GM23338 (cell line): ENCODE data around the gene C14orf180. TPM values are rescaled to one million over a fixed set of nuclear protein-coding genes. Genes with fewer than 3 reads are reported as not detected.

Experiments used
- ATAC-seq: fragments of 200-7000 bp; cut with Tn5 transposase; 3 replicates; pipeline ENCODE4 v1.9.1; 2020
- DNase-seq: peaks from one replicate; pipeline ENCODE4 v3.0.0-alpha.2; 2015; ENCODE audit warnings: low spot score
- H2AFZ ChIP-seq: fragments of 200-600 bp; sonication (generic); 2 replicates; pipeline ENCODE4 v1.8.0; 2016; ENCODE audit warnings: antibody characterized with exemption, mild to moderate bottlenecking, moderate library complexity
- H3F3A ChIP-seq: fragments of 200-600 bp; sonication (generic); replicated peaks from 2 replicates; pipeline ENCODE4 v1.8.0; 2017; ENCODE audit warnings: antibody characterized with exemption, mixed run types, low read depth
- H3K27ac ChIP-seq: fragments of 200-600 bp; sonication (generic); 2 replicates; pipeline ENCODE4 v1.6.1; 2016; ENCODE audit warnings: low read depth
- H3K27me3 ChIP-seq: fragments of 200-600 bp; sonication (generic); 2 replicates; pipeline ENCODE4 v1.8.0; 2016; ENCODE audit warnings: mild to moderate bottlenecking, mixed run types, moderate library complexity; ENCODE audit not compliant: insufficient read depth
- H3K36me3 ChIP-seq: fragments of 200-600 bp; sonication (generic); 2 replicates; pipeline ENCODE4 v1.8.0; 2016; ENCODE audit warnings: mild to moderate bottlenecking; ENCODE audit not compliant: insufficient read depth
- H3K4me1 ChIP-seq: fragments of 200-600 bp; sonication (generic); 2 replicates; pipeline ENCODE4 v1.8.0; 2016; ENCODE audit warnings: mild to moderate bottlenecking, moderate library complexity; ENCODE audit not compliant: insufficient read depth
- H3K4me2 ChIP-seq: fragments of 200-600 bp; sonication (generic); 2 replicates; pipeline ENCODE4 v1.7.1; 2017; ENCODE audit warnings: mixed run types
- H3K4me3 ChIP-seq: fragments of 200-600 bp; sonication (generic); 2 replicates; pipeline ENCODE4 v1.6.1; 2016; ENCODE audit warnings: mixed run types
- H3K79me2 ChIP-seq: fragments of 200-600 bp; sonication (generic); replicated peaks from 2 replicates; pipeline ENCODE4 v1.8.0; 2017; ENCODE audit warnings: mild to moderate bottlenecking; ENCODE audit not compliant: insufficient read depth
- H3K9me2 ChIP-seq: fragments of 200-600 bp; sonication (generic); 2 replicates; pipeline ENCODE4 v1.8.0; 2017; ENCODE audit not compliant: insufficient read depth
- H4K20me1 ChIP-seq: fragments of 200-600 bp; sonication (generic); replicated peaks from 2 replicates; pipeline ENCODE4 v1.8.0; 2017; ENCODE audit warnings: mild to moderate bottlenecking; ENCODE audit not compliant: insufficient read depth
- H3K27ac Mint-ChIP-seq: 2 replicates; pipeline ENCODE4 v1.8.0; 2020; ENCODE audit warnings: inconsistent platforms, mild to moderate bottlenecking, moderate library complexity, mixed read lengths
- H3K27me3 Mint-ChIP-seq: 3 replicates; pipeline ENCODE4 v1.8.0; 2022; ENCODE audit warnings: low read depth, mild to moderate bottlenecking, moderate library complexity, mixed read lengths, inconsistent platforms; ENCODE audit not compliant: insufficient read depth, poor library complexity
- H3K36me3 Mint-ChIP-seq: 3 replicates; pipeline ENCODE4 v1.8.0; 2021; ENCODE audit warnings: low read depth, mild to moderate bottlenecking, inconsistent platforms, moderate library complexity, mixed read lengths
- H3K4me1 Mint-ChIP-seq: 3 replicates; pipeline ENCODE4 v1.8.0; 2020; ENCODE audit warnings: mild to moderate bottlenecking, inconsistent platforms, mixed read lengths
- H3K4me3 Mint-ChIP-seq: 3 replicates; pipeline ENCODE4 v1.8.0; 2021; ENCODE audit warnings: moderate library complexity, mild to moderate bottlenecking, inconsistent platforms, mixed read lengths
- H3K9me3 Mint-ChIP-seq: 3 replicates; pipeline ENCODE4 v1.8.0; 2020; ENCODE audit warnings: moderate library complexity, mild to moderate bottlenecking, inconsistent platforms, mixed read lengths
- CREB1 ChIP-seq: fragments of 250-450 bp; sonication (Bioruptor Pico); IDR thresholded peaks from 2 replicates; pipeline ENCODE4 v1.5.0; 2020; ENCODE audit warnings: low read depth, mild to moderate bottlenecking, moderate library complexity
- CTCF ChIP-seq, 2 experiments: fragments of 200-600 bp in 1 of 2; sonication (generic) in 1 of 2; conservative IDR thresholded peaks; 2 replicates each; pipeline versions ENCODE4 v1.5.1 to v1.6.1; 2016 to 2017; ENCODE audit warnings: antibody characterized with exemption in 2 of 2, low read depth in 2 of 2, mild to moderate bottlenecking in 2 of 2, moderate library complexity in 1 of 2
- NANOG ChIP-seq: IDR thresholded peaks from 2 replicates; pipeline ENCODE4 v1.6.1; 2016; ENCODE audit warnings: antibody characterized with exemption, borderline replicate concordance
- POLR2AphosphoS5 ChIP-seq: IDR thresholded peaks from 2 replicates; pipeline ENCODE4 v1.6.1; 2016; ENCODE audit warnings: antibody characterized with exemption, low read depth
- STAT1 ChIP-seq: IDR thresholded peaks from one replicate; pipeline ENCODE4 v1.6.1; 2016; ENCODE audit warnings: antibody characterized with exemption; ENCODE audit not compliant: unreplicated experiment
- ZNF114 ChIP-seq: fragments of 250-450 bp; sonication (Bioruptor Pico); IDR thresholded peaks from 2 replicates; pipeline ENCODE4 v1.5.0; 2020; ENCODE audit warnings: mild to moderate bottlenecking, moderate library complexity
- ZNF331 ChIP-seq: fragments of 250-450 bp; sonication (Bioruptor Pico); IDR thresholded peaks from 2 replicates; pipeline ENCODE4 v1.5.0; 2020; ENCODE audit warnings: low read depth, mild to moderate bottlenecking, moderate library complexity
- ZNF462 ChIP-seq: fragments of 250-450 bp; sonication (Bioruptor Pico); IDR thresholded peaks from 2 replicates; pipeline ENCODE4 v1.5.0; 2020; ENCODE audit warnings: mild to moderate bottlenecking, moderate library complexity
- polyA plus RNA-seq: library from polyadenylated mRNA; unstranded; fragments of >200 nt; fragmentation: Nextera tagmentation; extraction: Ambion mirVana; gene quantifications from 2 replicates; pipeline ENCODE4 v1.2.1, GENCODE V29; 2016
- total RNA-seq: library from RNA; depleted of rRNA; stranded (reverse); fragments of >200 nt; shearing (Covaris generic); gene quantifications from 2 replicates; pipeline ENCODE4 v1.2.3, GENCODE V29; 2014

C14orf180 gene
- total and polyA plus RNA-seq, 2 experiments from 2014 or later = not detected

DNA sequence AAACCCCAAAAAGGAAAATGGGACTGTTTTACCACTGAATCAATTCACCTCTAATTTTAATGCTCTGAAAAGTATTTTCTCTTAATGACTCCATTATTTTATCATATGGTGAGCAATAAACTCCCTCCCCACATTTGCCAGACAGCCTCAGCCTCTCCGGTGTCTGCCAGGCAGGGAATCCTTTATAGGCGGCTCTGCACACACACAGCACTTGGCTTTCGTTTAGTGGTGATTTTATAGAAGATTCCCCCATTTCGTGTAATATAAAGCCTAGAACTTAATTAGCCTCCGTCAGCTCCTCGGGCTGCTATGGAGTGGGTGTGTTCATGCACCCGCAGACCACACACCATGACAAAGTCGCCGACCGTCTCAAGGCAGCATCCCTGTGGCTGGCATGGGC is 10.1 kb upstream of the C14orf180 start (continued):
- TF ChIP-seq ZNF462 (CRISPR knock-in tag) (no peak), ZNF331 (no peak), POLR2AphosphoS5 (no peak)

DNA sequence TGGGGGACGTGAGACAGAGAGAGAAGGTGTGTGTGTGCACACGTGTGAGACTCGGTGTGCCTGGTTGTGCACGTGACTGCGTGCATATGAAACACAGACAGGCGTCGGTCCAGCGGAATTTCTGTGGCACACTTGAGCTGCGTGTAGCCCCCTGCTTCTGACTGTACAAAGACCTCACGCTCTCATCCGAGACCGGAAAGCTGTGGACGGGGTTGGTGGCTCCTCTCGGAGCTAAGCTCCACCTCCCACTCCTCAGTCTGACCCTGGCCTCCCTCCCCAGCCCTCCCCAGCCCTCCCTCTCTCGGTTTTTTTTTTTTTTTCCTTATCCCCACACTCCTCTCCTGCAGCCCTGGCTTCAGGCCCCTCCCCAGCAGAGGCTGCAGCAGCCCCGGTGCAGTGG is 8.3 kb upstream of the C14orf180 start:
- TF ChIP-seq POLR2AphosphoS5 (no peak), ZNF114 (CRISPR knock-in tag) (no peak), STAT1 (no peak), NANOG (no peak), CTCF (conservative IDR thresholded peaks at IDR 0.05; ENCODE audit: low read depth in 2 of 2) (no peak), CREB1 (CRISPR knock-in tag) (no peak), ZNF331 (no peak)

More for the DNA sequence above, 8.3 kb upstream of the C14orf180 start:
- Histone ChIP-seq H3K36me3 (no peaks in the 10 kb centered on the region), H3K4me2 (no peak overlapping the region), H3K9me2 (no peaks in the 10 kb centered on the region), H3F3A (no peaks in the 10 kb centered on the region), H3K27me3 (no peaks in the 10 kb centered on the region), H3K4me1 (no peaks in the 10 kb centered on the region), H3K79me2 (no peaks in the 10 kb centered on the region), H3K27ac (no peak overlapping the region), H4K20me1 (no peaks in the 10 kb centered on the region), H2AFZ (no peak overlapping the region), H3K4me3 (no peak overlapping the region)
- Mint-ChIP-seq H3K9me3 (no peaks in the 10 kb centered on the region), H3K4me1 (peaks cover 3% of the 10 kb centered on the region; the same call in 1 of the 3 replicates), H3K27me3 (peaks cover 5% of the 10 kb centered on the region), H3K27ac (no peak overlapping the region), H3K4me3 (no peak overlapping the region), H3K36me3 (no peaks in the 10 kb centered on the region)
- DNase-seq (no peak), ATAC-seq (no peak)
